Measurements from ENCODE around the gene PCDHGA12.

DNA sequence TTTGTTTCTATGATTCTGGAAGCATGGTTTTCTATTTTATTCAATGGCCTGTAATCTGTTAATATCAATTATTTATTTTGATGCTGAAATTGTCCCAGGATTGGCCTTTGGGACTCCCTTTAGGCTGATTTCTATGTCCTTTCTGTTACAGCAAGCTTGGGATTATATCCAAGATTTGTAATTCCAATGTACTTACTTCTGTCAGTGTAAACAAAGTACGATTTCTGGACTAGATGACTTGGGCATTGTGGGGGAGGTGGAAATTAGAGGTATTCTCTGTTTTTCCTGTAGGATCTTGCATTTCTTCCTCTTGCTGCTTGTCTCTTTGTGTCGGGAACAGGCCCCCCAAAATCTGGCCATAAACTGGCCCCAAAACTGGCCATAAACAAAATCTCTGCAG is 3.7 kb downstream of the PCDHGA12 start:
- TF ChIP-seq FOSL1 (IDR thresholded peaks at IDR 0.05; ENCODE audit: low read depth) (no peak), EZH2 (IDR thresholded peaks at IDR 0.05) (no peak)

All from HCT116 (cell line).